K562 (cell line): Measurements from ENCODE around the gene AMBP. TPM values are rescaled to one million over a fixed set of nuclear protein-coding genes. Genes with fewer than 3 reads are reported as not detected.

ENCODE experiments used
- ARID3A ChIP-seq: IDR thresholded peaks from 2 replicates; pipeline ENCODE4 v1.6.1; 2012; ENCODE audit warnings: low read depth, low read length, improper control_type of control experiment, borderline replicate concordance
- HDAC2 ChIP-seq: fragments of 450-650 bp; IDR thresholded peaks from 2 replicates; pipeline ENCODE4 v1.6.1; 2016; ENCODE audit warnings: mild to moderate bottlenecking
- KDM4B ChIP-seq, 2 experiments: fragments of 450-650 bp in 1 of 2; sonication (generic) in 1 of 2; IDR thresholded peaks; 2 replicates each; pipeline ENCODE4 v1.6.1; 2016 to 2017; ENCODE audit warnings: borderline replicate concordance in 2 of 2, antibody characterized with exemption in 1 of 2, low read depth in 1 of 2, mild to moderate bottlenecking in 1 of 2
- MGA ChIP-seq: fragments of 450-650 bp; IDR thresholded peaks from 2 replicates; pipeline ENCODE4 v1.6.1; 2016; ENCODE audit warnings: mild to moderate bottlenecking, moderate library complexity
- NFIX ChIP-seq: fragments of 250-450 bp; sonication (Bioruptor Pico); IDR thresholded peaks from 2 replicates; pipeline ENCODE4 v1.4.0; 2020; ENCODE audit warnings: low read depth, mild to moderate bottlenecking, moderate library complexity
- SIRT6 ChIP-seq: IDR thresholded peaks from one replicate; pipeline ENCODE4 v1.6.1; 2012; ENCODE audit warnings: low read depth, mild to moderate bottlenecking, control low read depth, inconsistent platforms, low read length, moderate library complexity
- STAT6 ChIP-seq: sonication (generic); formaldehyde crosslinking; IDR thresholded peaks from 2 replicates; pipeline ENCODE4 v1.8.1; 2023; ENCODE audit warnings: mild to moderate bottlenecking, missing genetic modification reagents
- ZNF134 ChIP-seq: fragments of 250-450 bp; sonication (Bioruptor Pico); conservative IDR thresholded peaks from 2 replicates; pipeline ENCODE4 v1.4.0; 2020
- ZNF655 ChIP-seq: fragments of 250-450 bp; sonication (Bioruptor Pico); IDR thresholded peaks from 2 replicates; pipeline ENCODE4 v1.5.0; 2021
- polyA plus RNA-seq, 8 experiments: library from polyadenylated mRNA; depleted of rRNA in 4 of 8; stranded (reverse) in 5 of 8; unstranded in 3 of 8; fragments of >200 nt; fragmentation: Nextera tagmentation in 2 of 8; fragmentation: Illumina TruSeq in 1 of 8; extraction: Ambion mirVana in 2 of 8; extraction: Trizol in 1 of 8; gene quantifications; 2 replicates each; pipeline versions ENCODE4 v1.2.1 to v1.2.3, GENCODE V29; 2011 to 2014; ENCODE audit warnings: inconsistent platforms in 1 of 8, missing spikeins in 1 of 8
- total RNA-seq, 7 experiments: library from RNA; depleted of rRNA in 6 of 7; stranded (reverse); fragments of >200 nt in 6 of 7; fragmentation: Illumina TruSeq in 2 of 7; extraction: Trizol in 2 of 7; gene quantifications; 2 replicates each; pipeline versions ENCODE4 v1.2.1 to v1.2.3, GENCODE V29; 2011 to 2021; ENCODE audit warnings: low replicate concordance in 1 of 7

The AMBP gene
- total and polyA plus RNA-seq, 9 of the 15 experiments (the other 6 are each of a cell fraction or from before 2014, with no cell fraction given): 1.3 TPM; not detected in 8

GRCh38 chr9:114082017-114082762, 4.1 kb upstream of the AMBP start (continued):
- TF ChIP-seq STAT6 (CRISPR knock-in tag): no peak
- TF ChIP-seq ZNF134 (CRISPR knock-in tag): no peak
- TF ChIP-seq ZNF655 (CRISPR knock-in tag): no peak
- no peak for TF ChIP-seq ARID3A
- TF ChIP-seq NFIX (CRISPR knock-in tag): no peak
- TF ChIP-seq KDM4B (IDR thresholded peaks at IDR 0.05; ENCODE audit: borderline replicate concordance in 2 of 2, low read depth in 1 of 2): no peak
- TF ChIP-seq HDAC2: no peak
- peak; percentile 52; the same call in 1 of the 2 replicates for TF ChIP-seq MGA
- no peak for TF ChIP-seq SIRT6
